ENCODE measurements around the gene CIB2. TPM values are rescaled to one million over a fixed set of nuclear protein-coding genes. Genes with fewer than 3 reads are reported as not detected.

Gene CIB2
- total RNA-seq, 1 experiment from 2014 or later, result 43.2 TPM

- Histone ChIP-seq H4K20me1 (ENCODE audit: control insufficient read depth, insufficient read depth, insufficient read length) (no peaks in the 10 kb centered on the region), H3K79me1 (ENCODE audit: insufficient read depth, low read depth, low read length, poor library complexity, severe bottlenecking) (no peaks in the 10 kb centered on the region), H4K5ac (ENCODE audit: insufficient read length, low read depth, low read length) (no peak overlapping the region), H2BK120ac (ENCODE audit: low read depth, low read length, poor library complexity, severe bottlenecking) (no peak overlapping the region), H3K14ac (ENCODE audit: insufficient read depth, low read length) (no peak overlapping the region), H3K23ac (ENCODE audit: insufficient read length, low read depth, low read length) (no peak overlapping the region), H3K79me2 (ENCODE audit: insufficient read depth, low read length) (no peaks in the 10 kb centered on the region), H3T11ph (ENCODE audit: low read length) (no peak overlapping the region), H2AK5ac (ENCODE audit: insufficient read length, low read length) (no peak overlapping the region), H2BK5ac (ENCODE audit: insufficient read length, low read length) (no peak overlapping the region), H3K23me2 (ENCODE audit: insufficient read length, low read depth, low read length, poor library complexity, severe bottlenecking) (no peaks in the 10 kb centered on the region), H3K4me2 (ENCODE audit: insufficient read depth, insufficient read length, low read length) (no peak overlapping the region), H4K8ac (replicated peaks; ENCODE audit: insufficient read length, low read depth, low read length) (no peak overlapping the region), H2BK12ac (ENCODE audit: insufficient read length, low read depth, low read length) (no peak overlapping the region), H3K27ac (ENCODE audit: insufficient read length, low read depth, low read length) (no peak overlapping the region), H4K91ac (ENCODE audit: insufficient read length, low read depth, low read length) (no peak overlapping the region), H3K4ac (ENCODE audit: low read depth, low read length) (no peak overlapping the region), H3K9me3 (ENCODE audit: control insufficient read depth, low read depth, low read length) (no peaks in the 10 kb centered on the region), H2BK20ac (ENCODE audit: low read depth, low read length, poor library complexity, severe bottlenecking) (no peak overlapping the region), H3K27me3 (ENCODE audit: insufficient read depth, low read length) (no peaks in the 10 kb centered on the region), H2BK15ac (ENCODE audit: low read depth, low read length) (no peak overlapping the region), H3K18ac (ENCODE audit: insufficient read length, low read depth, low read length) (no peak overlapping the region), H3K4me1 (ENCODE audit: insufficient read depth, low read length) (no peaks in the 10 kb centered on the region), H2AFZ (ENCODE audit: low read length) (no peak overlapping the region), H3K9ac (ENCODE audit: extremely low read depth, insufficient read length, low read length) (no peak overlapping the region), H3K56ac (ENCODE audit: insufficient read length, low read depth, low read length) (no peak overlapping the region)
- Mint-ChIP-seq H3K9me3 (no peaks in the 10 kb centered on the region), H3K4me1 (peaks cover 7 to 12% of the 10 kb centered on the region in 2 experiments; a peak in 3 of 4 replicates), H3K36me3 (ENCODE audit: insufficient read depth in 1 of 3, low read depth in 3 of 3) (no peaks in the 10 kb centered on the region), H3K27ac (peak overlapping the region in 2 of 3 experiments; percentile 1 to 30; a peak in 1 of 7 replicates), H3K4me3 (no peak overlapping the region), H3K27me3 (ENCODE audit: low read depth) (peaks cover under 1% of the 10 kb centered on the region; the same call in 1 of the 2 replicates)
- TF ChIP-seq, protein P1, sequence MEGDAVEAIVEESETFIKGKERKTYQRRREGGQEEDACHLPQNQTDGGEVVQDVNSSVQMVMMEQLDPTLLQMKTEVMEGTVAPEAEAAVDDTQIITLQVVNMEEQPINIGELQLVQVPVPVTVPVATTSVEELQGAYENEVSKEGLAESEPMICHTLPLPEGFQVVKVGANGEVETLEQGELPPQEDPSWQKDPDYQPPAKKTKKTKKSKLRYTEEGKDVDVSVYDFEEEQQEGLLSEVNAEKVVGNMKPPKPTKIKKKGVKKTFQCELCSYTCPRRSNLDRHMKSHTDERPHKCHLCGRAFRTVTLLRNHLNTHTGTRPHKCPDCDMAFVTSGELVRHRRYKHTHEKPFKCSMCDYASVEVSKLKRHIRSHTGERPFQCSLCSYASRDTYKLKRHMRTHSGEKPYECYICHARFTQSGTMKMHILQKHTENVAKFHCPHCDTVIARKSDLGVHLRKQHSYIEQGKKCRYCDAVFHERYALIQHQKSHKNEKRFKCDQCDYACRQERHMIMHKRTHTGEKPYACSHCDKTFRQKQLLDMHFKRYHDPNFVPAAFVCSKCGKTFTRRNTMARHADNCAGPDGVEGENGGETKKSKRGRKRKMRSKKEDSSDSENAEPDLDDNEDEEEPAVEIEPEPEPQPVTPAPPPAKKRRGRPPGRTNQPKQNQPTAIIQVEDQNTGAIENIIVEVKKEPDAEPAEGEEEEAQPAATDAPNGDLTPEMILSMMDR (conservative IDR thresholded peaks at IDR 0.05), result no peak
- DNase-seq, result no peak
- no CpG with 5 or more reads among the region's 3 CpGs for WGBS (ENCODE audit: extremely low coverage, insufficient read length, low lambda C conversion rate)
Measured at GRCh38 chr15:78142332-78142731, 11.1 kb upstream of the CIB2 start.
